CD1c-positive myeloid dendritic cell (primary cell): ENCODE data around the gene LRFN4.

Experiments used
- DNase-seq: peaks from one replicate; pipeline ENCODE4 v3.0.0-alpha.2; 2016; ENCODE audit errors: extremely low spot score

Gene LRFN4

GRCh38 chr11:66870616-66871520 is 14.0 kb downstream of the LRFN4 start:
- no peak for DNase-seq

- DNase-seq = no peak
Measured at GRCh38 chr11:66871521-66871901, 14.6 kb downstream of the LRFN4 start.

GRCh38 chr11:66874232-66874631 is 17.4 kb downstream of the LRFN4 start:
- DNase-seq = no peak

GRCh38 chr11:66875378-66875777 is 18.5 kb downstream of the LRFN4 start:
- DNase-seq = no peak

GRCh38 chr11:66877588-66878385 is 20.9 kb downstream of the LRFN4 start:
- no peak for DNase-seq

GRCh38 chr11:66878474-66878873 is 21.6 kb downstream of the LRFN4 start:
- no peak for DNase-seq

- no peak for DNase-seq
Measured at GRCh38 chr11:66879000-66879399, 22.1 kb downstream of the LRFN4 start.

GRCh38 chr11:66879583-66879982 is 22.7 kb downstream of the LRFN4 start:
- DNase-seq = no peak

- no peak for DNase-seq
Measured at GRCh38 chr11:66879999-66880398, 23.1 kb downstream of the LRFN4 start.

GRCh38 chr11:66880496-66881450 is 23.9 kb downstream of the LRFN4 start:
- DNase-seq = no peak

GRCh38 chr11:66881451-66881835 is 24.6 kb downstream of the LRFN4 start:
- DNase-seq = no peak

- no peak for DNase-seq
Measured at GRCh38 chr11:66881927-66882452, 25.1 kb downstream of the LRFN4 start.

- no peak for DNase-seq
Measured at GRCh38 chr11:66882561-66883015, 25.7 kb downstream of the LRFN4 start.

- peak; percentile 61 for DNase-seq
Measured at GRCh38 chr11:66883016-66883965, 26.4 kb downstream of the LRFN4 start.

GRCh38 chr11:66884443-66884842 is 27.6 kb downstream of the LRFN4 start:
- no peak for DNase-seq

- no peak for DNase-seq
Measured at GRCh38 chr11:66885469-66885868, 28.6 kb downstream of the LRFN4 start.

- DNase-seq = no peak
Measured at GRCh38 chr11:66885950-66886440, 29.1 kb downstream of the LRFN4 start.

- DNase-seq = no peak
Measured at GRCh38 chr11:66886671-66887221, 29.9 kb downstream of the LRFN4 start.

GRCh38 chr11:66887526-66887925 is 30.7 kb downstream of the LRFN4 start:
- no peak for DNase-seq

- no peak for DNase-seq
Measured at GRCh38 chr11:66888282-66888681, 31.4 kb downstream of the LRFN4 start.
